ENCODE data around the gene TBX15. TPM values are rescaled to one million over a fixed set of nuclear protein-coding genes. Genes with fewer than 3 reads are reported as not detected.

TBX15 gene
- total RNA-seq, 2 experiments from 2014 or later, result not detected

DNA sequence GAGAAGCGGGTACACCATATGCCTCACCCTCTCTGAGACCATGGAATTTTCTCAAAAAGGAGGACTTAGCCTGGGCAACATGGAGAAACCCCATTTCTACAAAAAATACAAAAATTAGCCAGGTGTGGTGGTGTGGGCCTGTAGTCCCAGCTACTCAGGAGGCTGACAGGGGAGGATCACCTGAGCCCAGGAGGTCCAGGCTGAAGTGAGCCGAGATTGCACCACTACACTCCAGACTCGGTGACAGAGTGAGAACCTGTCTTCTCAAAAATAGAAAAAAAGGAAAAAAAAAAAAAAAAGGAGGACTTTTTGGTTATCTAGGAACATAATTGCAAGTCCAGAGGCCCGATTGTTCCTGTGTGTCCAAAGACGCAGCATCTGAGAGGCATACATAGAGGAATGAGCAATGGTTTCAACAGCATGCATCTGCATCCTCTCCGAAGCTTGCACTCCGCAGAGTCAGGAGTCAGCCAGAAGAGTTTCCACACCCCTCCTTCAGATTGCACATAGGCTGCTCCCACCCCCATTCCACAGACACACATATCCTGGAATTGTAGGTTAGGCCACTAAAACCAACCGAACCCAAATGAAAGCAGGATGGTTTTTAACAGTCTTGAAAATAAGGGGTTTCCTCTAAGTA lies 2.5 kb upstream of the TBX15 start:
- Mint-ChIP-seq H3K27me3 (peaks cover 84% of the 10 kb centered on the region), H3K36me3 (ENCODE audit: low read depth) (peaks cover 4% of the 10 kb centered on the region), H3K27ac (no peak overlapping the region), H3K9me3 (ENCODE audit: low read depth) (peaks cover 4% of the 10 kb centered on the region), H3K4me1 (peaks cover 13% of the 10 kb centered on the region), H3K4me3 (no peak overlapping the region)
- ChIA-PET POLR2A (no interaction called here), CTCF (interaction anchor here (0.7 kb wide), 1 partner anchor 16 kb away, joined by 3 read pairs; no protein-coding TSS in a partner anchor)
- DNase-seq, result no peak
- ATAC-seq, result no peak
- intact Hi-C loops (cut with DNase I, micrococcal nuclease), result loop anchor here in 1 of 2 experiments (2.0 kb wide), 1 partner anchor 14 kb away; no protein-coding TSS in a partner anchor

GRCh38 chr1:118989878-118990378 lies 1.8 kb upstream of the TBX15 start:
- POLR2A ChIA-PET, result no interaction called here
- Mint-ChIP-seq H3K27ac (no peak overlapping the region), H3K4me3 (no peak overlapping the region), H3K4me1 (peaks cover 20% of the 10 kb centered on the region), H3K27me3 (peaks cover 86% of the 10 kb centered on the region), H3K9me3 (ENCODE audit: low read depth) (peaks cover 4% of the 10 kb centered on the region), H3K36me3 (ENCODE audit: low read depth) (peaks cover 4% of the 10 kb centered on the region)
- CTCF ChIA-PET, result interaction anchor here (0.7 to 1.6 kb wide), 3 partner anchors 15 to 19 kb away, joined by 3 to 5 read pairs (median 3); no protein-coding TSS in a partner anchor
- ATAC-seq (no peak), DNase-seq (no peak)
- intact Hi-C loops (cut with DNase I, micrococcal nuclease), result loop anchor here in 1 of 2 experiments (2.0 kb wide), 1 partner anchor 15 kb away; no protein-coding TSS in a partner anchor

DNA sequence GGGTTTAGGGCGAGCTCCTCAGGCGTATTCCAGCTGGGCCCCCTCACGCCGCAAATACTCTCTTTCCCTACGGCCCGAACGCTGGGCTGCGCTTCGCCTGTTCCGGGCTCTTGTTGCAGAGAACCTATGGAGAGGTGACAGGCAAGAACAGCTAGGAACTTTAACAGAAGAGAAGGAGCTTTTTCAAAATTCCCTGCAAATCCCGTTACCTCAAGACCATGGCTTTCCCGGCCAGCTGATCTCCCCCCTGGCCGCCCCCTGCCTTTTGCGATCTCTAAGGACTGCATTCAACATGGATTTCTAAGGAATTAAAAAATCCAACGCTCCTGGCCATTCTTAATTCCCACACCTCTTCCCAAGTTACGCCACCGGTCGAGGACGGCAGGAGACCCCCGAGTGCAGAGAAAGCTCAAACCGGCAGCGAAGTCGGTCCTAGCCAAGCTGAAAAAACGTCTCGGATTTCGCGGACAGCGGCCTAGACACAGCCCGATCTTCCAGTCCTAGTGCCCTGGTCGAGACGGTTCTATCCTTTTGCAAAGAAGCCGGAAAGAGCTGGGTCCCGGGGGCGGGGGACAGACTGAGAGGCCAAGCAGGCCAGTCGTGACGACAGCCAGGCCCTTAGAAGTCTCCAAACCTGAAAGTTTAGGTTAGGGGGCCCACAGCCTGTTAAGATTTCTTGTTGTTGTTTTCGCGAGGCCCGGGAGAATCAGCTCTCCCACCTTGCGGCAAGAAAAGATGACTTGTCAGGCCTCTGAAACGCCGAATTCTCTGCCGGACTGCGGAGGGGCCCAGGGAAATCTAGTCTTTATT lies 1.1 kb upstream of the TBX15 start:
- DNase-seq, result no peak
- ChIA-PET POLR2A (no interaction called here), CTCF (interaction anchor here (1.2 to 1.6 kb wide), 2 partner anchors 17 to 20 kb away, joined by 3 to 5 read pairs; no protein-coding TSS in a partner anchor)
- no peak overlapping the region for H3K27ac Mint-ChIP-seq
- H3K4me3 Mint-ChIP-seq, result no peak overlapping the region
- H3K9me3 Mint-ChIP-seq (ENCODE audit: low read depth), result peaks cover 4% of the 10 kb centered on the region
- ATAC-seq, result no peak
- peaks cover 23% of the 10 kb centered on the region for H3K4me1 Mint-ChIP-seq
- intact Hi-C loops (cut with DNase I, micrococcal nuclease), result no loop called here
- H3K27me3 Mint-ChIP-seq, result peaks cover 85% of the 10 kb centered on the region
- peaks cover 7% of the 10 kb centered on the region for H3K36me3 Mint-ChIP-seq (ENCODE audit: low read depth)

DNA sequence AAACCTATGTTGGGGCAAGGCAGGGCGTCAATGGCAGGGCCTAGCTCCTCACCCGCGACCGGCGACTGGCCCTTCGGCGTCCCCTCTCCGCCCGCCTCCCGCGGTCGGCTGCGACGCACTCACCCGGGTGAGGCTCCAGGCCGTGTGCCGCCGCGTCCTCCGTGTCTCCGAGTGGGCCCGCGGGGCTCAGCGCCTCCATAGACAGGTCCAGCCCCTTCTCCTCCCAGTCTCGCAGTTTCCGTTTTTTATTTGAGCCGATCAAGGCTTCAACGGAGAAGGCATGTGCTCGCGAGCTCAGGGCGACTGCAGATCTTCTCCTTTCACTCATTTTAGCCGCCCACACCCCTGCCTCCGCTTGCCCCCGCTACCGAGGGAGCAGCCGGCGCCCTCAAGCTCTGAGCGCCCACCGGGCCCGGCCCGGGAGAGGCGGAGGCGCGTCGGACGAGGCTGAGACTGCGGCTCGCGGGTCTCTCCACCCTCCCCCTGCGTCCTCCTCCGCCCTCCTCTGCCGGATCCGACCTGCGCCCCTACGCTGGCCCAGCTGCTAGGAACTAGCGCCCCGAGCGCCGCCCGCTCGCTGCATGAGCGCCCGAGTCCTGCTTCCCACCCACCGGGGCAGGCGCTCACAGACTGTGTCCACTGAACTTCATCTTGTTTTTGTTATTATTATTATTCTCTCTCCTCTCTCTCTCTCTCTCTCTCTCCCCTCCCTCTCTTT lies 516 bp downstream of the TBX15 start:
- DNase-seq, result no peak
- peaks cover 5% of the 10 kb centered on the region for H3K36me3 Mint-ChIP-seq (ENCODE audit: low read depth)
- peak; percentile 16 for ATAC-seq
- ChIA-PET CTCF (no interaction called here), POLR2A (no interaction called here)
- peaks cover 5% of the 10 kb centered on the region for H3K9me3 Mint-ChIP-seq (ENCODE audit: low read depth)
- no peak overlapping the region for H3K27ac Mint-ChIP-seq
- peaks cover 26% of the 10 kb centered on the region for H3K4me1 Mint-ChIP-seq
- H3K27me3 Mint-ChIP-seq, result peaks cover 89% of the 10 kb centered on the region
- intact Hi-C loops (cut with DNase I, micrococcal nuclease), result loop anchor here in 1 of 2 experiments (2.0 kb wide), 1 partner anchor 17 kb away; no protein-coding TSS in a partner anchor
- H3K4me3 Mint-ChIP-seq, result no peak overlapping the region

GRCh38 chr1:118986555-118987467 lies 1.3 kb downstream of the TBX15 start:
- ATAC-seq, result no peak
- intact Hi-C loops (cut with DNase I, micrococcal nuclease), result loop anchor here in 1 of 2 experiments (2.0 kb wide), 1 partner anchor 18 kb away; no protein-coding TSS in a partner anchor
- Mint-ChIP-seq H3K4me1 (peaks cover 25% of the 10 kb centered on the region), H3K9me3 (ENCODE audit: low read depth) (peaks cover 2% of the 10 kb centered on the region), H3K36me3 (ENCODE audit: low read depth) (peaks cover 5% of the 10 kb centered on the region), H3K27me3 (peaks cover 89% of the 10 kb centered on the region), H3K4me3 (peak overlapping the region; percentile 24), H3K27ac (no peak overlapping the region)
- ChIA-PET CTCF (no interaction called here), POLR2A (no interaction called here)
- no peak for DNase-seq

DNA sequence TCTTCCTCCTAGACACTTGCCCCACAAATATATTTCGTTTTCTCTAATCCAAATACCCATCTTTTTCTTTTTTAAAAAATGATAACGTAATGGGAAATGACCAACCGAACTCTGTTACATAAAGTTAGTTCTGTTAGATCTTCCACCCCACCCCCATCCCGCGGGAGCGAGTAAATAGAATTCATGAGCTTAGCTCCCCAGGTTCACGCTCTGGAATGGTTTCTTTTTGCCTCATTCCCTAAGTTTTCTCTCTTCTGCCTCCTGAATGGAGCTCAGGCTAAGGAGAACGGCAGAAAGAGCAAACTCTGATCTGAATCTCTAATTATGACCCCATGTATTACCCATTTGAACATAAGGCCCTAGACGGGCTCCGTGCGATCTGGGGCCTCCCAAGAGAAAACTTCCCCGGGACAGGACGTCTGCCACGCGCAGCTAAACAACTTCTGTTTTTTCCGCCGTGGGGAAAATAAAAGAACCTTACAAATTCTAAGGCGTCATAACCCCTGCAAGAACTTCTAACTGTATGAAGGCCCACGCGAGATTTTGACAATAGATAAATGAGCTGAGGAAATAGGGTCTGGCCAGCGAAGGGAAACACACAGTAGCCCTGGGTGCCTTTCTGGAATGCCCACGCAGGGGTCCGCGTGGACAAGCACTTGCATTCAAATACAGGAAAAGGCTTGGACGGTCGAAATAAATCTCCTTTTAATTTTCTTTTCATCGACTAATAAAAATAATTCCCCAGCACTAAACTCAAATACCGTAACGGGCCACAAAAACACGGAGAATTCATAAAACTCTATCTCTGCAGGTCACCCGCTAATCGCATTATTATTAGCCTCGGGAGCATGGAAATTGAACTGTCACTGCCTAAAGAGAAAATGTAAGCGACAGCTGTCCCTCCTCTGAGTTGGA lies 2.2 kb downstream of the TBX15 start:
- DNase-seq (no peak), ATAC-seq (no peak)
- peaks cover 25% of the 10 kb centered on the region for H3K4me1 Mint-ChIP-seq
- H3K27me3 Mint-ChIP-seq, result peaks cover 88% of the 10 kb centered on the region
- H3K36me3 Mint-ChIP-seq (ENCODE audit: low read depth), result peaks cover 3% of the 10 kb centered on the region
- peaks cover 2% of the 10 kb centered on the region for H3K9me3 Mint-ChIP-seq (ENCODE audit: low read depth)
- POLR2A ChIA-PET, result interaction anchor here (0.7 kb wide), 2 partner anchors 8 to 67 kb away, joined by 3 to 5 read pairs; no protein-coding TSS in a partner anchor
- no peak overlapping the region for H3K4me3 Mint-ChIP-seq
- H3K27ac Mint-ChIP-seq, result no peak overlapping the region
- CTCF ChIA-PET, result interaction anchor here (1.2 to 1.7 kb wide), 3 partner anchors 20 to 289 kb away, joined by 3 to 5 read pairs (median 3); no protein-coding TSS in a partner anchor
- intact Hi-C loops (cut with DNase I, micrococcal nuclease), result loop anchor here in 1 of 2 experiments (1.0 to 2.0 kb wide), 2 partner anchors 19 to 22 kb away; no protein-coding TSS in a partner anchor

DNA sequence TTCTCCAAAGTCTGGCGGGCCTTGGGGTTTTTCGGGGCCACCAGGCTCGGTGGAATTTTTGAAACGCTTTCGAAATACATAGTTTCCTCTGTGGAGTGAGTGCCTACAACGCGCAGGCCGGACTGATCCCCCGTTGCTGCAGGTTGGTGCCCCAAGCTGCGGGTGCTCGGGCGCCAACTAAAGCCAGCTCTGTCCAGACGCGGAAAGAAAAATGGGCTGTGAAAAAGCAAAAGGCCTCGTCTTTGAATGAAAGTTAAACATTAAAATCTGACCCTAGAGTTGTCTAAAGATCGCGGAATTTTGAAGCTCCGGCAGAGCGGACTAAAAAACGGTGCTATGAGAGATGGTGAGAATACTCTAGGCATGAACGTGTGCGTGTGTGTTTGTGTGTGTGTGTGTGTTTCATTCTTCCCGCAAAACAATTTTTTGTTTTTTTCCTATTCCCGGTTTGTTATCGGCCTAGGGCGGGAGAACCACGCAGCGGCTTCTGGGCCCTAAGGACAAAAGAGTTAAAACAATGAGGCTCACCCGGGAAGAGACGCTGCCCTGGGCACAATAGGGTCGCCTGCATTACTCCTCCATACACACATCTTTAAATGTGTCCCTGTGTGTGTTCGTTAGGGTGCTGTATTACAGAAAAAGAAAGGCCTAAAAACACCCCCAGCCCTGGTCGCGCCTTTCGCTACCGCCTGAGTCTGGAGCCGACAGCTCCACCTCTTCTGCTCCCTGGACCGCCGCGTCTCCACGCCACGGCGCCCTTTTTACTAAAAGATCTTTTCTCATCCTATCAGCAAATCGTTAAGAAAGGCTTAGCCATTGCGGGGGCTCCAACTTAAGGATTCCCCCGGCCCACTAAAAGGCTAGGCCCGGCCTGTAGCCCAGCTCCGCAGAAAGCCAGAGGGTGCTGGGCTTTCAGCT lies 3.2 kb downstream of the TBX15 start:
- ATAC-seq, result no peak
- POLR2A ChIA-PET, result no interaction called here
- no peak for DNase-seq
- intact Hi-C loops (cut with DNase I, micrococcal nuclease), result loop anchor here in 1 of 2 experiments (1.0 kb wide), 1 partner anchor 23 kb away; no protein-coding TSS in a partner anchor
- Mint-ChIP-seq H3K4me3 (no peak overlapping the region), H3K9me3 (ENCODE audit: low read depth) (peaks cover 2% of the 10 kb centered on the region), H3K27me3 (peaks cover 91% of the 10 kb centered on the region), H3K4me1 (peaks cover 28% of the 10 kb centered on the region), H3K36me3 (ENCODE audit: low read depth) (peaks cover 3% of the 10 kb centered on the region), H3K27ac (no peak overlapping the region)
- CTCF ChIA-PET, result interaction anchor here (0.7 to 1.7 kb wide), 6 partner anchors 16 to 290 kb away, joined by 3 to 5 read pairs (median 4); no protein-coding TSS in a partner anchor

DNA sequence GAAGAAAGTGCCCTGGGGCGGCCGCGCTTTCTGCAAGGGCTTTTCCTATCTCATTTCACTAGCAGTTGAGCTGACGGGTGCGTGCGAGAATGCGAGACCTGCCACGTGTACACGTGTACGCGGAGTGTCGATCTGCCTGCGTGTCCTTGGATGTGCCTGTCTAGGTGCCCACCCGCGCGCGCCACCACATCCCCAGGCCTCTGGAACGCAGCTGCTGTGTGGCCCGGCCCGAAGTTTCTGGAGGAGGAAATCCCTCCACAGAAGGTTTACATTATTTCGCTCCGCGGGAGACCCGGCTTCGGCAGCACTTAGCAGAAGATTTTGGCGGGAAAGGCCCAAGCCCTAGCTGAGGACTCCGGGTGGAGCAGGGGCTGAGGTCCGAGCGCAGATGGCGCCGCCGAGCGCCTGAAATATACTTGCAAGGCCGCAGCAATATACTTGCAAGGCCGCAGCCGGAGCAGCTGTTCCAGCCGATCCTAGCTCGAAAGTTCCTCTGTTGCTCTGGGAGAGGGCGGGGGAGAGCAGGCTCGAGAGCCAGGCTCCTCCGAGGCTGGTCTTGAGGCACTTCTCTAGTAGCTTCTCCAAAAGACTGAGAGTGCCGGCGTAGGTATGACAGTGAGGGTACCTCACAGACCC lies 3.9 kb downstream of the TBX15 start:
- Mint-ChIP-seq H3K9me3 (ENCODE audit: low read depth) (peaks cover 2% of the 10 kb centered on the region), H3K4me1 (peaks cover 31% of the 10 kb centered on the region), H3K36me3 (ENCODE audit: low read depth) (peaks cover 3% of the 10 kb centered on the region), H3K4me3 (no peak overlapping the region), H3K27me3 (peaks cover 89% of the 10 kb centered on the region), H3K27ac (no peak overlapping the region)
- ChIA-PET POLR2A (no interaction called here), CTCF (interaction anchor here (0.7 to 1.7 kb wide), 3 partner anchors 15 to 25 kb away, joined by 4 to 5 read pairs (median 4); no protein-coding TSS in a partner anchor)
- DNase-seq (no peak), ATAC-seq (no peak)
- intact Hi-C loops (cut with DNase I, micrococcal nuclease), result no loop called here

Measured in activated CD4-positive, alpha-beta T cell treated with anti-CD3 and anti-CD28 coated beads for 36 hours (primary cell).